ENCODE results near the gene SERTAD2.

SERTAD2 gene

DNA sequence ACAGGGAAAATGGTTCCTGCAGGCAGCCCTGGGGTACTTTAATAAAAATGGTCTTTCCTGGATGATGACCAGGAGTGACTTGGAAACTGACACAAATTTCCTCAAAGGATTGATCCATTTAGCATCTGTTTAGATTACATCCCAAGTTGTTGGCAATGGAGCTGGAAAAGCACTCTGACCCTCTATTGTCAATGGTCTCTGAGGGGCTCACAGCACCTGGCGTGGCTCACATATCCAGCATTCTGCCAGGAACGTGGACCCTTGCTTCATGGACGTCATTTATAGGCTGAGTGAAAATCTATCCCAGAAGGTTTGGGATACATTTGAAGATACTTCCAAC lies 43.8 kb downstream of the SERTAD2 start:
- DNase-seq (ENCODE audit: low read depth in 2 of 2, low spot score in 1 of 2), result no peak

DNA sequence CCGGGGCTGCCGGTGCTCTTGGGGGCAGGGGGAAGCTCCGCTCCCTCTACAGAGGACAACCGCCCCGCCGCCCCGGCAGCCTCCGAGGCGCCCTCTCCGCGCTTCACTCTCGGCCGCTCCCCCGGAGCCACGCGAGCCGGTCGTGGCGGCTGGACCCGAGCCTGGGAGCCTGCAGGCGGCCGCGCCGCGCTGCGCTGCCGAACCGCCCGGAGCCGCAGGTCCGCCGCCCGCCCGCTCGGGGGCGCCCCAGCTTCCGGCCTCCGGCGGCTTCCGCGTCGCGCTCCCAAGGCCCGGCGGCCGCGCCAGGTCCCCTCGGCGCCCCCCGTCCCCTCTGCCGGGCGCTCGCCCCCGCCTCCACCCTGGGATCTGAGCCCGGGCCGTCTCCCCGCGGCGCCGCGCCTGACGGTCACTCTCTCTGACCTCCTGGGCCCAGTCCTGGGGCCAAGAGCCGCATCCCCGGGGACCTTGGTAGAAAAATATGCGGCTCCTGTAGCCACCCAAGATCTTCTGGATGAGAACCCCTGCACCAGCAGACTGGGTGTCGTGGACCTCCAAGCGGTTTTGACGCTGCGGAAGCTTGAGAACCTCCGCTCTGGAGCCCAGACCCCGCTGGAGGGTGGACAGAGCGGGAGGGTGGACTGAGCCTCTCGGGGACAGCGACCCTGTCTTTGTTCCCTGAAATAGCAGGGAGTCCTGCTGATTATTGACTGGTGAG lies 44.3 kb downstream of the SERTAD2 start:
- peak; percentile 20 to 32 for DNase-seq (ENCODE audit: low read depth in 2 of 2, low spot score in 1 of 2)

DNA sequence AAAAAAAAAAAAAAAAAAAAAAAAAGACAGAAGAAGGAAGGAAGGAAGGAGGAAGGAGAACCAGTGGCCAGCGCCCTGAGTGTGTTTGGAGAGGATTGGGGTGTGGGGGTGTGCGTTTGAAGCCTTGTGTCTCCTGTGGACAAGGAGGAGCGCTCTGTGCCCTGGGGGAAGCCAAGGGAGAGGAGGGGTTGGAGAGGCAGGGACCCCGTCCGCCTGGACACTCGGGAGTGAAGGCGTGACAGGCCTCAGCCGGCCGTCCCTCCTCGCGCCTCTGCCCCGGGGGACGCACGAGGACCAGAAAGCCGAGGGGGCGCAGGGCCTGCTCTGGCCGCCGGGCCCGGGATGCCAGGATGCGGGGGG lies 44.9 kb downstream of the SERTAD2 start:
- peak in 1 of 2 donors; percentile 10 for DNase-seq (ENCODE audit: low read depth in 2 of 2, low spot score in 1 of 2)

DNA sequence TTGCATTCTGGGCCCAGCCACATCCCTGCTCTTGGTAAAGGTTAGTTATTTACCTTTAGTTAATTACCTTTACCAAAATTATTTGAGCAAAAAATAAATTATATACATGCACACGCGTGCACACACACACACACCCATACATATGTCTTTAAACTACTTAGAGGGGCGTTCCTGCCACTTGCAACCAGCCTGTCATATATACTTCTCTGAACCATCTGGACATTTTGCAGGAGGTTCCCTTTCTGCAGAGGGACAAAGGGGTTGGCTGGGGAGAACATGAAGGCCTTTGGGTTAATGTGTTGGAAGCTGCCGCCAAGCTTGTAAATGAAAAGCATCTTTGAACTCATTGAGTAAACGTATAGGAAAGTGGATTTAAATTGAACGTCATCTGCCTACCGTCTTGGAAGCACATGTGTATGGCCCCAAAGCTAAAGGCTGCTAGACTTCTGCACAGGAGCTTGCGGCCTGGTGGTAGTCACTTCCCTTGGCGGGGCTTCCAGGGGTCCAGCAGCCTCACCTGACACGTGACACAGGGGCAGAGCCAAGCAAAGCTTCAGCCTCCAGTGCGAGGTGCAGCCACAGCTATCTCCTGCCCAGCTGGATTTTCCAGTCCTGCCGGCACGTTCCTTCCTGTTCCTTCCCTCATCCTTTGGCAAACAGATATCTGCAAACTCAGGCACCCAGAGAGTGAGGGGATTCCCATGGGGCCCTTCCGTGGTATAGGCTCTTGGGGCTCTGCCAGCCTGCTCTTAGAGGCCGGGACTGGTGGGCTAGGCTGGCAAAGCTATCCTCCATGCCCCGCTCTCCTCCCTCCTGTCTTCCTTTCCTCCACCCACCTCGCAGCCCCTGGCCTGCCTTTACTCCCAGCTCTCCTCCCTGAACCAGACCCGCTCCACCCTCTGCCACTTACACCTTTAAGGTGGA lies 46.1 kb downstream of the SERTAD2 start:
- DNase-seq (ENCODE audit: low read depth in 2 of 2, low spot score in 1 of 2), result no peak

DNA sequence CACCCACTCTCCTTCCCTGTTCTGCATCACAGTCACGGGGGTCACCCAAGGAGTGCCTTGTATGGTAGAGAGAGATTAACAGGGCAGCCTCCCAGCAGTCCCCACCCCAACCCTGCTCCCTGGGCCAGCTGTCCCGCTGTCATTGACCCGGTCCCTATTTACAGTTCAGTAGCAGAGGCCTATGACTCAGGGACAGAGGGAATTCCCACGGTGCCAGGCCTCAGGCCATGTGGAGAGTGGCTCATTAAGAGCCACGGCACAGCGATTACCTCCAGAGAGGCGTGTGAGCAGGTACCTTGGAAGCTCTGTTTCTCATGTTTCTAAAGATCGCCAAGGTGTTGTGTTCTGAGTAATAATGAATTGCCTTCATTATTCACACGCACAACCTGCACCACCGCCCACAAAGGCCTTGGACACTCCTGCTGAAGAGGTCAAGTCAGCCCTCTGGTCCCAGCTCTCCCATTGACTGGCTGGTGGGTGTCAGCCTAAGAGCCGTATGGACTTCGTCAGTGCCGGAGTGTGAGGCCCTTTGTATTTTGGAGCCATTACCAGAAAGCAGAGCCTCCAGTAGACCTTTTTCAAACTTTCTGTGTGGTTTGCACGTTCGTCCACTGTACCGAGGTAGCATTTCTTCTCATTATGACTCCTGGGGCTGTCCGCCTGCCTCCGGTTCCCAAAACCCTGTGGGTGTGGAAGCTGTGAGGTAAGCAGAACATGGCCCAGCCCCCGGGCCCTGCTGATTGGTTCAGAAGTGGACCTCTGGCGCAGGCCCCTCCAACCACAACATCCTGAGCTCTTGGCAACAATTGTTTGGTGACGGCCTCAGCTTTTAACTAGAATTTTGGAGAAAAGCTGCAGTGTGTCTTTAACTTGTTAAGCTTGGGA lies 47.0 kb downstream of the SERTAD2 start:
- DNase-seq (ENCODE audit: low read depth in 2 of 2, low spot score in 1 of 2), result peak; percentile 58 to 73

DNA sequence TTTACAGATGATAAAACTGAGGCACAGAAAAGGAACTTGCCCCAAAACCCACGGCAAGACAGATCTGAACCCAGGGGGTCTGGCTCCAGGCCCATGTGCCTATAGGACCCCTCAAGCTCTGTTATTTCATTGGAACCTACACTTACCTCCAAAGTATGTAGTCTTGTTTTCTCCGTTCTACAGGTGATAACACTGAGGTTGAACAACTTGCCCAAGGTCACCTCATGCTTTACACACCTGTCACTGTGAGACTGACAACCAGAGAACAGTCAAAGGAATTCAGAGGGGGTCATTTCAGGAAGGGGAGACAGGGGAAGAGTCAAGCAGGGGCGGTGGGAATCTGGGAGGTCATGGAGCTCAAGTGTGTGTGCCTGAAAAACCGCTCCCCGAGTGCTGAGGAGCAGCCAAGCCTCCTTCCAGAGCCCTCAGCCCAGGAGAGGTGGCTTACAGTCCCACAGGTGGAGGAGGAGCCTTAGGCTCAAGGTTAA lies 47.7 kb downstream of the SERTAD2 start:
- no peak for DNase-seq (ENCODE audit: low read depth in 2 of 2, low spot score in 1 of 2)

DNA sequence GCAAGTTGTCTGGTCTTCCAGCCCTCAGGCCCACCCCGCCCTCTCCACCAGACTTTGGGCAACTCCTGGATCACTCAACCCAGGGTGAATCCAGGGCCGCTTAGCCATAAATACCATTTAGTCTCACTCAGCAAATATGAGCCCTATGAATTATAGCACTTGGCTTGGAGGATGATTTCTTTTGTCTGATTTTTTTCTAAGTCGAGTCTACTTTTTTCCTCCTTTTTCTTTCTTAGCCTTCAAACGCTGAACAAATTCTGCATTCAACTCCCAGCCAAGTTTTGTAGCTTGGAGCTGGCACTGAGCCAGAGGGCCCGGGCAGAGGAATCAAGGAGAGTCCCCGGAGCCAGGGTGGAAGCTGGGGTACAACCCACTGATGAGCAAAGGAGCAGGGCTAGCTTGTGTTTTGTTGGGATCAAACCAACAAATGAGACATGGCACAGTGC lies 48.7 kb downstream of the SERTAD2 start:
- no peak for DNase-seq (ENCODE audit: low read depth in 2 of 2, low spot score in 1 of 2)

DNA sequence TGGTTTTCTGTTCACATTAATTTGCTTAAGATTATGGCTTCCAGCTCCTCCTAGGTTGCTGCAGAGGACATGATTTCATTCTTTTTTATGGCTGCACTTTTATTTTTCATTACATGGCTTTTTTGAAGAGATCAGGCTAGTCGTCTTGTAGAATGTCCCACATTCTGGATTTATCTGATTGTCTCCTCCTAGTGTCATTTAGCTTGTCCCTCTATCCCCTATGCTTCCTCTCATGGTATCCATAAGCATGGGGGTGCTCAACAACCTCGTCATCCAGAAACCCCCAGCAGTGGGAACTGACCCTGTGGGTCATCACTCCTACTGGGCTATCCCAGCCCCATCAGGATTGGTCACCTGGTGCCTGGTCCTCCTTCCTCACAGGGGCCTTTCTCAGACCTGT lies 49.6 kb downstream of the SERTAD2 start:
- no peak for DNase-seq (ENCODE audit: low read depth in 2 of 2, low spot score in 1 of 2)

DNA sequence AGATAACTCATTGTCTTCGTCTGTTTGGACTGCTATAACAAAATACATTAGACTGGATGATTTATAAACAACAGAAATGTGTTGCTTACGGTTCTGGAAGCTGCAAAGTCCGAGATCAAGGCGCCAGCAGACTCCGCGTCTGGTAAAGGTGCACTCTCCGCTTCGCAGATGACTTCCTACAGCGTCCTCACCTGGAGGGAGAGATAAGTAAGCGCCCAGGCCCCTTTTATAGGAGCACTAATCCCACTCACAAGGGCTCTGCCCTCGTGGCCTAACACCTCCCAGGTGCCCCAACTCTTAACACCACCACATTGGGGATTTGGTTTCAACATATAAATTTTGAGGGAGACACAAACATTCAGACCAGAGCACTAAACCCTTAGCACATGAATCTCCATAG lies 51.3 kb downstream of the SERTAD2 start:
- DNase-seq (ENCODE audit: low read depth in 2 of 2, low spot score in 1 of 2), result no peak

DNA sequence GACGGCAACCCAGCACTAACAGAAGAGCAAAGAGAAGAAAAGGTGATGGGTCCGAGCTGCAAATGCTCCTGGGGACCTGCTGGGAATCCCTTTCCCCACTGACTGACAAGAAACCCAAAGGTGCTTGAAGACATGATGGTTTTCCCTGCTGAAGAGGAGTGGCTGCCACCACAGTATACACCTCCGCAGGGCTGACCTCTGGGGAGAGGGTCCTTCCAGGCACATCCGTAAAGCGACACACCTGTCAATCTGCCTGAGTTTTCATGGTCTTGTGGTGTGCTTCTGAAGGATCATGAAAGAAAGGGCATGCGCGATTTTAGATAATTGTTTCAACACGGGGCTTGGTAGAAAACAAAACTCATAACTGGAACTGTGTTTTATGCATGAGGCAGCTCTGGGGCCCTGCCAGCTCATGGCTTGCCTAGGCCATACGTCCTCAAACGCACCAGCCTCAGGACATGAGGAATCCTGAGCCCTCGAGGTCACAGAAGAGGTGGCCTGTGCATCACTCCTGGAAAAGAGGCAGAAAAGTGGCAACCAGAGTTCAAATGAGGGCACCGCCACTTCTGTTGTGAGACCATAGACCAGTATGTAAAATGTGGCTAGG lies 51.8 kb downstream of the SERTAD2 start:
- DNase-seq (ENCODE audit: low read depth in 2 of 2, low spot score in 1 of 2), result no peak

DNA sequence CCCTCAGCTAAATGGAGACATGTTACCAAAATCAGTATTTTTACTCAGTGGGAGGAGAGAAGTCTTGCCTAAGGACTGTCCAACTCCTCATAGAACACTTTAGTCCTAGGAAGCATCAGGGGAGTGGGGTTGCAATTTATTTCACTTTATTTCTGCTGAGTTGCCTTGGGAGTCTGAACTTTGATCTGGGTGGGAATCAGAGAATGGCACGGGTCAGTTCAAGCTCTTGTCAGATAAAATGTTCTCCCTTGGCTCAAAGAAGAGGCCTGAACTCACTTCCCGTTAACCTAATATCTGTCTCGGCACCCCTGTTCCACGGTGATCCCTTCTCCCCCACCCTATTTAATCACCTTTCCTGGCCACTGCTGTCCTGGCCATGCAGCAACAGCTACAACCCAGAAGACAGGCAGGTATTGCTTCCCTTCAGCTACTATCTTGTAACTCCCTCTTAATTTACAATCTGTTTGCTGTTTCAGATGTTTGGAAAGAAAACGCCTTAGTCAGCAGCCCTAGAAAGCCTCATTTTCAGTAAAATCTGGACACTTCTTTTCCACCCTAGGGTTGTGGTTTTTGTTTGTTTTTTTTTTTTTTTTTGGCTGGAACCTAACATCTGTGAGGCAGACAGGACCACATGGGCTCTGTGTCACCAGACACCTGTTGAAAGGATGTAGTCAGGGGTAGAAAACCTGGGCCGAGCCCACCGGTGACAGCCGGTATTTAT lies 52.5 kb downstream of the SERTAD2 start:
- DNase-seq (ENCODE audit: low read depth in 2 of 2, low spot score in 1 of 2), result no peak

DNA sequence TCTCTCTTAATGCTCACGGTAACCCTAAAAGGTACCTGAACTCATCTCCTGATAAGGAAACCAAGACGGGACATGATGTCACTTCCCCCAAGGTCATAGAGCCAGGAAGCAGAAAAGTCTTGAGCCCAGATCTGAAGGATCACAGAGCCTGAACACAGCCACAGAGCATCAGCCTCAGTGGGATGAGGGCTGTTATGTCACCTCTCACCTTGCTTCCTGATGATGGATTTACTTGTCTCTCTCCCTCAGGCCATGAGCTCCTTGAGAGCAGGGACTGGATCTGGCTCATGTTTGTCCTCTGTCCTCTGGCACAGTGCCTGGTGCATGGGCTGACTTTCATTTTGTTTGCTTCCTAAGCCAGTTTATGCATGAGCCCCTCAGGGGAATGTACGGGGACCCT lies 54.2 kb downstream of the SERTAD2 start:
- DNase-seq (ENCODE audit: low read depth in 2 of 2, low spot score in 1 of 2), result no peak

DNA sequence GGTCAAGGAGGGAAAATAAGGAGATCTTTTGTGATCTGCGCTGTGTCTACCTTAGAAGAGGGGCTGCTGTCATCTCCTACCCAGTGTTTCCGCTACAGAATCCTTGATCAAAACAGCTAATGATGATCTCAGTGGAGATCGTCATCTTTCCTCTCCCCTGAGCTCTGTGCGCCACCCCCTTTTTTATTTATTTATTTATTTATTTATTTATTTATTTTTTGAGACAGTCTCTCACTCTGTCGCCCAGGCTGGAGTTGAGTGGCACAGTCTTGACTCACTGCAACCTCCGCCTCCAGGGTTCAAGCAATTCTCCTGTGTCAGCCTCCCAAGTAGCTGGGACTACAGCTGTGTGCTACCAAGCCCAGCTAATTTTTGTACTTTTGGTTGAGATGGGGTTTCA lies 55.5 kb downstream of the SERTAD2 start:
- DNase-seq (ENCODE audit: low read depth in 2 of 2, low spot score in 1 of 2), result no peak

DNA sequence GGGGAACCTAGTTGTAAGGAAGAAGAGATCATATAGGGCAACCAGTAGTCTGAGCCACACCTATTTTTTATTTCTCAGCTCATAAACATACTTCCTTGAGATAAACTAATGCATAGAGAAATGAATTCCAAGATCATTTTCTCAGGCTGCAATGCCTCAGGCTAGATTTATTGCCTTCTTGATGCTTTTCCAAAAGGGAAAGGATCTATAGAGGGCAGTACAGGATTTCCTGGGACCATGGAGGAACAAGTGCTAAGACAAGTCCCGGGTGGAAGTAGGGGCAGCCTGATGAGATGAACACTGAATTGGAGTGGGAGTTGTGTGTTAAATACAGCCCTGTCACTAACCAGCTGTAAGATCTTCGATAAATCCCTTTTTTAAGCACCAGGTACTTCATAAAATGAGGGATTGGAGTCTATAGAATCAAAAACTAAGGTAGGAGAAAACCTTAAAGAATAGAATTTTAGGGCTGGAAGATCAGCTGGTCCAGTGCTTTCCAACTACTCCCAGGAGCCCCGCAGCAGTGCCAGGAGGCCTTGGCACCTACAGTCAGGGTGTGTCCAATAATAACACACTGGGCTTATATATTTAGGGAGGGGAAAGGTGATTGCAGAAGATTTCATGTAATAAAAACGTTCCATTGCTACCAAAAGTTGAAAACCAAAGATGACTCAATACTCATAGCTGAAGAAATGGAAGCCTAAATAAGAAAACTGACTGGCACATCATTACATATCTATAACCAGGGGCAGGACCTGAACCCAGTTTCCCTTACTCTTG lies 58.1 kb downstream of the SERTAD2 start:
- no peak for DNase-seq (ENCODE audit: low read depth in 2 of 2, low spot score in 1 of 2)

DNA sequence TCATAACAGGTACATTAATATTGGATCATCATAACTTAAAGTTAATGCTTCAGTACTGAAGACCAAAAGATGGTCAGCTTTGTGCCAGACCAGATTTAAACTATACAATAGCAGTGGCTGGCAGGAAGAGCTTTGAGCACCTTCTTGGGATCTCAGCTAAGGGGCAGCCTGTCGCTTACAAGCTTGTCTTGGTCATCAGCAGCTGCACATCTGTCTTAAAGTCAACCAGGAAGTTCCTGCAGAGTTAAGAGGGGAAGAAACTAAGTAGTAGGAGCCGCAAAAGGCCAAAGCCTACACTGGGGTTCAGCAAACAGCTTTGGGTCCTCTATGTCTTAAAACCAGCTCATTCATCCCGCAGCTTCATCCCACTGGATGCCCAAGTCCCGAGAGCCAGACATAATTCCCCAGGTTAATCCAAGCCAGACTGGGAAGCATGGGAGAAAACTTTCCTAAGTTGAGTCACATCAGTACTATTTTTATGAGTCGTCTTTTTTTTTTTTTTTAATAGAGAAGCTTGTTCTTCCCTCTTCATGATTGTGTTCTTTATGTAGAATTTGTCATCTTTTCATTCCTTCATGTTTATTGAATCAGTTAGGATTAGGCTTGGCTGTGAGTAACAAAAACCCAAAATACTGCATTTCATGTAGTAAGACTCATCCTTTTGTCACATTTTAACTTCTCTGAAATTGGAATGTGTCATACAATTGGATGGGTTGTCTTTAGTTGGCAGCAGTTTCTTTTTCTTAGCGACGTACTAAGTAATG lies 59.3 kb downstream of the SERTAD2 start:
- no peak for DNase-seq (ENCODE audit: low read depth in 2 of 2, low spot score in 1 of 2)

DNA sequence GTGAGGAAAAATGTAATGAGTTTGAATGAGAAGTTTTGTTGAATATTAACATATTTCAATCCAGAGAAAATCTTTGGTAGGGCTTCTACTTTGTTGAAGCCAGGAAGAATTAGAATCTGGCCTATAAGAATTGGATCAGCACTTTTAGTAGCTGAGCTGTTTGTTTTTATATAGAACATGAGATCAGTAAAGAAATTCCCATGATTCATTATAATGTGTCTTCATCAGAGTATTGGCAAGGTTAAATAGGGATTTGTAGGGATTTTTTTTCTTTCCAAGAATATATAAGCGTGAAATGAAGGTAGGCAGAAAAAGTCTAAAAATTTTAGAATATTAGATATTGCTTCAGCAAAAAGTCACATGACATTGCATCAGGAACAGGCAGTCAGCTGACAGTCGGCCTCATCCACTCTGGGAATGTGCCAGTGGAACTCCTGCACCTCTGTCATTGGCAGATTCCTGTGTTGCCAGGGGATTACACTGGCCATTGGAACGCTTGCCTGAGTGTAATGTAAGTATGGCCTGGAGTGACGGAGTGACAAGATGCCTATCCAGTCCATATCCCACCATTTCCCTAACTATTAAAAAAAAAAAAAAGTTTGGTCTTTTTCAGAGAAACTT lies 60.6 kb downstream of the SERTAD2 start:
- no peak for DNase-seq (ENCODE audit: low read depth in 2 of 2, low spot score in 1 of 2)

DNA sequence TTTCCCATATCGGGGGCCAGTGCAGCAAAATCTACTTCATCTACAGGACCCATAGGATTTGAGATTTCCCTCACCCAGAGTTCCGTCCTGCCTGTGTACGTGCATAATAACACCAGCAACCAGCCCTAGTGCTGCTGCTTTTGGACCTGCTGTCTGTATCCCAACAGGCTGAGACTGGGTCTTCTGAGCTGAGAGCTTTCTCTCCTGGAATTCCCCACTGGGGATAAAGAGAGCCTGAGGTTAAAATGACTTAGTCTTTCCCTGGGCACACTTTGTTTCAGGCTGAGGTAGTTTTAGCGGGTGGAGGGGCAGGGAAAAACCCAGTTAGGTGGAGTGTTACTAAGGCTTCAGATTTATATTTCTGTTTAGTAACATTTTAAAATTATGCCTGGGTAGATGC lies 62.5 kb downstream of the SERTAD2 start:
- no peak for DNase-seq (ENCODE audit: low read depth in 2 of 2, low spot score in 1 of 2)

DNA sequence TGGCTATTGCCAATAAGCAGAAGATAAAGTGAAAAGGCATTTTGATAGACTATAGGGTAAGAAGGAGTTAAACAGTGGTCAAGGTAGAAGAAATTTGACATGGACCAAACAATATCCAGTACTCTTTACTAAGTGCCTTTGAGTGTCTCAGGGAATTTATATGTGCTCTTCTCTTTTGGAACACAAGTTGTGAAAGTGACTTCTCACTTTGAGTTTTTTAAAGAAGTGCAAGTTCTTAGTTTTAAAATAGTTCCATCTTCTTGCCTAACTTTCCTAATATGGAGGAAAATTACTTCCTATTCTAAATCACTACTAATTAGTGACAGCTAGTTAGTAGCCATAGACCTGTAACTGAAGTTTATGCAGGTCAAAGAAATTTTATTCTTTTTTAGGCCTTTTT lies 66.2 kb downstream of the SERTAD2 start:
- no peak for DNase-seq (ENCODE audit: low read depth in 2 of 2, low spot score in 1 of 2)
